Stimulated activated CD4-positive, alpha-beta T cell treated with anti-CD3 and anti-CD28 coated beads, TNF-alpha, amount 100 ng/mL, for 48 hours (primary cell): ENCODE measurements around the gene KCNMA1.
"Not testable (repeated sequence)": the region's sequence is repeated elsewhere in the genome, so short reads cannot be mapped to it uniquely, and the experiment has no call there.

ENCODE experiments used
- DNase-seq, 3 donors: peaks; one replicate each; pipeline ENCODE4 v3.0.0-alpha.2; 2020; ENCODE audit warnings: low read depth in 3 of 3

The KCNMA1 gene

DNA sequence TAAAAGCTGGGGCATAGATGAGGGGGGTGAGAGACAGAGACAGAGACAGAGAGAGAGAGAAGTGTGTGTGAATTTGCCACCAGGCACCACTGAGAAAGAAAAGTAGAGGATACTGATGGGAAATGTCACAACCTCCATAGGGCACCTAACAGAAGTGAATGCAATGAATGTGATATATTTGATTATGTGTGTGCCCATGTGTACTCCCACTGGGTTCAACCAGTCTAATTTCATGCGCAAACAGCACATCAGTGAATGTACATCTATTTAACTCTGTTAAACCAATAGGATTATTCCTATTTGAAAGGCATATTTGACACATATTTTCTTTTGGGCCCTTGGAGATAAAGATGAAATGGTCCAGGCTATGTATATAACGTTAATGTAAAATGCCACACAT lies 241.3 kb downstream of the KCNMA1 start:
- no peak for DNase-seq

DNA sequence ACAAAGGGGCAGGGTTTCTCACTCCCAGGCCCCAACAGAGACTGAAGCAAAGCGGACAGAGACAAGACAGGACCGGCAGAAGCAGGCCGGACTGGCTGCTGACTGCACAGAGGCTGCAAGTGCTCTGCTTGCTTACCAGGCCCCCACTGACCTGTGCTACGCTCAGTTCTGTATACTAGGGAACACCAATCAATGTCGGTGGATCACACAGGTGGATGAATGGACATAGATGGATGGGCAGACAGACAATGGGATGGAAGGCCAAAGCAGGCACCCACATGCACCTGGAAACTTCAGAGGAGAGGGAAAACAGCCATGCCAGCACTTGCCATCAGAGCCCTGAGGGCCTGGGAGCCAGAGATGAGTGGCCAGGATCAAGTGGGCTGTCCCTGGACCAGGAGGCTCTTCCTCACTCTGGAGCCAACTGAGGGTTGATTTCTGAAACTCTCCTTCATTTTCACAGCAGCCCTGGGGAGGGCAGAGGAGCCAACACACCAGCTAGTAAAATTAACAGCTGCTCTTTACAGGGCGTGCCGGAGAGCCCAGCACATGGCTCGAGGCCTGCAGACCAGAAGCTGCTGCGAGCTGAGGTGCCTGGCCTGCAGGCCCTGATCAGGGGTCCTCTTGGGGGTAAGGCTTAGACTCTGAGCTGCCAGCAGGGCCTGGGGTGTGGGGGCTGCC lies 243.6 kb downstream of the KCNMA1 start:
- no peak for DNase-seq

DNA sequence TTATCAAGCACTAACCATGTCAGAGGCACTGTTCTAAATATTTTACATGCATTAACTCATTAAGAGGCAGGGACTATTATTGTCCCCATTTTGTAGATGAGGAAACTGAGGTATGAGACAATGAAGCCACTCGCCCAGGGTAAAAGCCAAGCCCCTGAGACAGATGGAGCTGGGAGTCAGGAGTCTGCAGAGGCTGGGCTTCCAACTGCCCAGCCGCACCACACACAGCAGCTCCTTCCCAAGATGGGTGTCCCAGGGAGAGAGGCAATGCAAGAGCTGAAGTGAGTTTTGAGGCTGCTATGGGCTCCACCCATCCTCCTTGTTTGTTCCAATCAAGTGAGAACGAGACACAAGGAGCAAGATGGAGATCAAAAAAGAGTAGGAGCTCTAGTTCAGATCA lies 244.2 kb downstream of the KCNMA1 start:
- DNase-seq = no peak

DNA sequence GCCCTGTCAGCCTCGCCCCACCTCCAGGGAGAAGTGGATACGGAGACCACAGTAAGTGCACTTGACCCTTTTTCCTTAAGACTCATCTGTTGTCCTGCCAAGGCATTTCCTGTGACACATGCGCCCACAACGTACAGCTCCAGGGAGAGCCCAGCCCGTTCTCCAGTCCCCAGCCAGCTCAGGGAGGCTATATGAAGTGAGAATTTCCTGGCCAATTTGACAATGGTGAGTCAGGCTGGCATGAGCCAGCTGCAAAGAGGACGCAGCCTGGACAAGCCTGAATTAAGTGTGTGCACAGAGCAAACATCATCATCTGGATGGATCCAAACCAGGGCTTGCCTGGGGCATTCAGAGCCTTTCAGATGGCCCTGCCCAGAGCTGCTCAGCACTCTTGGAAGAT lies 244.8 kb downstream of the KCNMA1 start:
- no peak for DNase-seq

DNA sequence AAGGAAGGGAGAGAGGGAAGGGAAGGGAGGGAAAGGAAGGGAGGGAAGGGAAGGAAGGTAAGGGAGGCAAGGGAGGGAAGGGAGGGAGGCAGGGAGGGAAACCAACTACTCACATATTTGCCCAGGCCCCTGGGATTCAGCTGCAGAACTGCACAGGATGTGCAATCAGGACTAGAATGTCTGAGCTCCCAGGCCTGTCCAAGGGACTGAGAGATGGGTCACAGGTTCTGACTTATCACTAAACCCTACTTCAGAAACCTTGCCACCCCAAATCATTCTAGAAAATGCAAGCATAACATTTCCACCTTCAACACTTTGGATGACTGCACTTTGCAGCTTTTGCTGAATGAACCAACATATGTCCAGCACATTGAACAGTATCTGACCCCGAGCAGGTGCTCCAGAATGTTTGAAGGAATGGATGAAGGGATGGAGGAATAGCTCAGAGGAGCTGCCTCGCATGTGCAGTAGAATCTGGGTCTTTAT lies 245.3 kb downstream of the KCNMA1 start:
- no peak for DNase-seq

DNA sequence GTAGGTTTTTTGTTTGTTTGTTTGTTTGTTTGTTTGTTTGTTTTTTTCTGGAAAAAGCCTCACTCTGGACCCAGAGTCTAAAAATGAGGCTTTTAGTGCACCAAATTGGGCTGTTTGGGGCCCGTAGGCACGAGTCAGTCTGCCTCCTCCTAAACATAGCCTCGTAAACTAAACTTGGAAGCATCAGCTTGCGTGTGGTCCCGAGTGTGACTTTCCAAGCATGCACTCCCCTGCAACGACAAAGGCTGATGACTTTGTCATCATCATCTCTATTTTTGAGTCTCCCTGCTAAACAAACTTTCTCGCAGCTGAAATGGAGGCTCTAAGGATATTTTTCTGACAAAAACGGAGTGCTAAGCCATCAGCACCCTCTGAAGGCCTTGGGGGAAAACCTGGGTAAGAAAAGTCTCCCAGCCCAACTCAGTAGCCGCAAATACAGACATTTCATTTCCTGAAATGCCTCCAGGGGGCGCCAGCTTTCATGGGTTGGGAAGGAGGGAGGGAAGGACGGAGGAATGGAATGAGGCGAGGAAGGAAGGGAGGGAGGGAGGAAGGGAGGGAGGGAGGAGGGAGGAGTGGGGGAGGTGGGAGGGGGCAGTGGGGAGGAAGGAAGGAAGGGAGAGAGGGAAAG lies 245.9 kb downstream of the KCNMA1 start:
- DNase-seq = peak in 2 of 3 donors; percentile 1 to 17

DNA sequence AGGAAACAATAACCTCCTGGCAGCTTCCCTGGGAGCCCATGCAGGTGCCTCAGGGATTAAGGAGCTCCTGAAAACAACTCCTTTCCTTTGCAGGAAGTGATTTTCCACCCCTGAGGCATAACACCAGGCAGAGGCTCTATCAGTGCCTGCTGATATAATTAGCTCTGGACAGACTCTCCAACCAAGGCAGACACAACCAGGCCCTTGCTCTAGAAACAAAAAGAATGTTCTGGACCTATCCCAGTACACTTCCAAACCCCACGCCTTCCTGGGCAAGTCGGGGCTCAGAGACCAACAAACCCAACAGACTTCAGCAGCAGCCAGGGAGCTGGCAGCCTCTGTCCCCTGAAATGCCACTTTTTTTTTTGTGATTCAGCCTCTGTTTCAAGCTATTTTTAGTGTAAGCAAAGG lies 247.1 kb downstream of the KCNMA1 start:
- no peak for DNase-seq

DNA sequence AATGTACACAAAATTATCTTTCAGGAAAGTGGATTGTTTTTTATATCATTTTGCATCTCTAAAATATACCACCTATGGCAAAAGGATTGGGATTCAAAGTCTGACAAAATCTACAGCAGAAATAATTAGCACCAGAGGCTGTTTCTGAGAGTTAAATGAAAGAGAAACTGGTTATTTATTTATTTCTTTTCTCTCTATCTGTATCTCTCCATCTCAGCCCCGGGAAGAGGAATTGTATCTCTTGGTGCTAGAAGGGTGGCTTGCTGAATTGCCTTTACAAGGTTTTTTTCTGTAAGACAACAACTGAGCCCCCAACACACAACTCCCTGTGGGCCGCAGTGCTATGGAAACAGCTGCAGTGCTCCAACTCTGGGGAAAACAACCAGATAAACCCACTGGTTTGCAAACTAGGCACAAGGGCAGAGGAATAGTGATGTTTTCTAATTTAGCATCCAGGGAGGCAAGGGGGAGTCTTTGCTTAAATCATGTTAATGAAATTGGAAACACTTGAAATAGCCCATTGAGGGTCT lies 249.0 kb downstream of the KCNMA1 start:
- no peak for DNase-seq

DNA sequence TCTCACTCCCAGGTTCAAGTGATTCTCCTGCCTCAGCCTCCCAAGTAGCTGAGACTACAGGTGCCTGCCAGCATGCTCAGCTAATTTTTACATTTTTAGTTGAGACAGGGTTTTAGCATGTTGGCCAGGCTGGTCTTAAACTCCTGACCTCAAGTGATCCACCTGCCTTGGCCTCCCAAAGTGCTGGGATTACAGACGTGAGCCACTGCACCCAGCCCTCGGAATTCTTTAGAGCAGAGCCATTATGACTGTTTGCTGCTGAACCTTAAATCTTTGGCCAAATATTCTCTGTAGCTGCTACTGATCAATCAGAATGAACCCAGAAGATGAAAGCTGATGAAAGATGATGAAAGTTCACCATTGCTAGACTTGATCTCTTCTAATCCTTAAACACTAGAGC lies 249.9 kb downstream of the KCNMA1 start:
- DNase-seq = not testable (repeated sequence)

DNA sequence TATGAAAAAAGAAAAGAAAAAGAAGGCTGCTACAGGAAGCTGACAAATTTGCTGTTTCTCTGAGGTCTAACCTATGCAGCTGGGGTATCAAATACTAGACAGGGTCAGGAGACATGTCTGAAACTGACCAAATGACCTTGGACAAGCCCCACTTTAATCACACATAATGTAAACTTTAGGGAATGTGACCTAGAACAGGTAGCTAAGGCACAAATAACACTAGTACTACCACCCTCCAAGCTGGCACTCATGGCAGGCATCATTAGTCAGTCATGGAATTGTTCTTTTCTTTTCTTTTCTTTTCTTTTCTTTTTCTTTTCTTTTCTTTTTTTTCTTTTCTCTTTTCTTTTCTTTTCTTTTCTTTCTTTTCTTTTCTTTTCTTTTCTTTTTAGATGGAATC lies 250.4 kb downstream of the KCNMA1 start:
- no peak for DNase-seq

DNA sequence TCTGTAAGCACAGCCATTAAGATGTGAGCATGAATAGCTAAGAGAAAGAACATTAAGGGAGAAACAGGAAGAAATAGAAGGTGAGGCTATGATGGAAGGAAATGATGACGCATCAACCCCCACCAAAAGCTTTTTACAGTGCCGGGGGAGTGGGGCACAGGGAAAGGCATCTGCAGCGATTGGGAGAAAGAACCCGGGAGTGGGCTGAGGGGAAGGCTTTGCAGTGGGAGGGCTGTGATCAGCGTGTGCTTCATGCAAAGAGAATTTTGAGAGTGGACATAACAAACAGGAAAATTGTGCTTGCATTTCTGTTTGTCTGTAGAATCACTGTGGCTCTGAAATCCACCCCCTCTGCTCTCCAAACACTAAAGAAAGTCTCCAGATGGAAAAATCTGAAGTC lies 250.8 kb downstream of the KCNMA1 start:
- no peak for DNase-seq

DNA sequence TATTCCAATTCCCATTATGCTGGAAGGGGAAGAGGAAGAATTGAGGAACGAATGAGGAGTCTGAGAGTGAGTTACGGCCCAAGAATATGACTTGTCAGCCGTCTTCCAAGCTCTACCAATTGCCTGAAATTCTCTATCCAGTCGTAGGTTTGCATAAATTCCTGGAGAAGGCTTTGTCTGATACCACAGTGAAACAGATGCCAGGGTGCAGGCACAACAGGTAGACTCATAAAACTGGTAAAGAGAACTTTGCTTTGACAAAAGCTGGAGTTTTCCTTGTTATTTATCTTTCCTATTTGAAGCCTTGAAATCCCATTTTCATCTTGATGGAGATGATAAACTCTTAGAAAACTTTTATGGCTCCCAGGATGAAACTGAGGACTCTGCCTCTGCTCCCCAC lies 251.2 kb downstream of the KCNMA1 start:
- DNase-seq = no peak

DNA sequence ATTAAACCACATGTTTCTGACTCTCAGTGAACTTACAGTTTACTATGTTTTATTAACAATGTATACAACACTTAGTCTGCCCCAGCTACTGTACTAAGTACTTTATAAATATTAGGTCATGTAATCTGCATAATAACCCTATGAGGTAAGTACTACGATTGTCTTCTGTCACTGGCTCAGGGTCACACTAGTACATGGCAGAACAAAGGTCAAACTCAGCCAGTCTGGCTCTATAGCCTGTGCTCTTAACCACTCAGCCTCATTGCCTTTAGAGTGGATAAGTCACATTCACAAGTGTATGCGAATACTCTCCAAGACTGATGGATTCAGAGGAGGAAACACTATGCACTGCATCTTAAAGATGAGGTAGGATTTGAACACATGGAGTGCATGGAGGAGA lies 252.3 kb downstream of the KCNMA1 start:
- DNase-seq = no peak

DNA sequence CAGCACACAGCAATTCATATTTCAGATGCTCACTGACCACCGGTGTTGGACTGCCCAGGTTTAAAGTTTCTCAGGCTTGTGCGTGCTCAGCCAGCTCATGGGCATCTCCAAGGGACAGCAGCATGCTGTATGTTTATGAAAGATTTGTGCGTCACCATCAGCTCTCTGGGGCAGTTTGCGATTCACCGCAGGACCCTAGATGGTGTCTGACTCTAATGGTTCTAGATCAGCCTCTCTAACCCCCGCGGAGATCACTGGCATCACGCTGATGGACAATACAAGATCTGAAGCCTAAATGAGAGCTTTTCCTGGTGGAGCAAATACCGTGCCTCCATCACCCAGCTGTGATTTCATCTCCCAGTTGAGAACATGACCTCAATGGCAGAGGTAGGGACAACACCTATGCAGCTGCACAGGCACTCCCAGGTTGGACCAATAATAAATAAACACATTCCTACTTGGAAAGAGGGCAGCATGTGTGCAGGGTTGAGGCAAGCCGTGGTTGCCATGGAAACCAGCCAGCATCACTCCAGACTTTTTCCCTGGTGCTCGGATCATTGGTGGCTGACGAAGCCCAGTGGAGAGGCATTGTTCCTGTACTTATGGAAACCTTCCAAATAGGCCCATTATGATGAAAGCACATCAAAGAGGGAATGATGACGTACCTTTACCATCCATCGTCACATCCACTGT lies 253.6 kb downstream of the KCNMA1 start:
- no peak for DNase-seq

DNA sequence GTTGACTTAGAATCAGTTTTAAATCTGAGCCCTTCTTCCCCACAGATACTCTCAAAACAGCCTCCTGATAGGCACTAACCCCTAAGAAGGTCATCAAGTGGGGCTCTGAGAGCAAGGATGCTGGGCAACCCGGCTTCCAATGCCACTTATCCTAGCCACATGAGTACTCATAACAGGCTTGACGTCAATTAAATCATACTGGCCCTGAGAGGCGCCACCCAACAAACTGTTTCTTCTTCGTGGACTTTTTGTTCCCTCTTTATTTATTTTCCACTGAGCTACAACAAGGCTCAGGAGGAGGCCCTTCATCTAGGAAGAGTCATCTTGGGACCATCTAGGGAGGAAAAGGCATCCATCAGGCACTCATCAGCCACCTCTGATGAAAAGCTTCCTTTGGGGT lies 255.9 kb downstream of the KCNMA1 start:
- no peak for DNase-seq

DNA sequence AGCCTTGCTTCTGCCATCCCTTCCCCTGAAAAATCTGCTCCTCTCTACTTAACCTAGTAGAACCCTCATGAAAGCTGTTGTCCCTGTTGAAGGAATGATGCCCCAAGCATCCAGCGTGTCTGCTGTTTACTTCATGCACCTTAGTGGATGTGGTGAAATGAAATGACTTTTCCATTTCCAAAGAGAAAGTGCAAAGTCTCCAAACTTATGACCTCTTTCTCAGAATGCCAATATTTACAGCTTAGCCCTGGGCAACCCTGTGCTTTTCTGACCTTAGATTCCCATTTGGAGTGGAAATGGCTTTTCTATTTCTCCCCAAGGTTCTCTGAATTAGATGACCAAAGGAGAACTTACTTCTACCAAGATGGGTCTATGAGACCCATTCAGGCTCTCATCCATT lies 256.9 kb downstream of the KCNMA1 start:
- no peak for DNase-seq

DNA sequence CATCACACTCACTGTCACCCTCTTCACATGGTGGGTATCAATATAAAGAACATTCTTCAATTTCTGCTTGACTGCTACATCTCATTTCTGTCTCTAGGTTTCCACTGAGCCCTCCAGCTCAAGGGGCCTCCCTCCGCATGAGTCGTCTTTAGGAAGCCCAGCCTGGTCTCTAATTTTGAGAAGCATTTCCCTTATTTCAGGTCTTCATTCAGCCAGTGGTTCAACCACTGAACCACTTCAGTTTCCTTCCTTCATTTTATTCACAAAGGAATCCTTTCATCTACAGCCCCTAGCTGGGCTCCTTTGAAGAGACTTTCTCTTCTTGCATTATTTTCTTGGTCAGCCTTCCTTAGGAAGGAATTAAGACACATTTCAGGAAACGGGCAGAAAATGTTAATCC lies 257.4 kb downstream of the KCNMA1 start:
- no peak for DNase-seq

DNA sequence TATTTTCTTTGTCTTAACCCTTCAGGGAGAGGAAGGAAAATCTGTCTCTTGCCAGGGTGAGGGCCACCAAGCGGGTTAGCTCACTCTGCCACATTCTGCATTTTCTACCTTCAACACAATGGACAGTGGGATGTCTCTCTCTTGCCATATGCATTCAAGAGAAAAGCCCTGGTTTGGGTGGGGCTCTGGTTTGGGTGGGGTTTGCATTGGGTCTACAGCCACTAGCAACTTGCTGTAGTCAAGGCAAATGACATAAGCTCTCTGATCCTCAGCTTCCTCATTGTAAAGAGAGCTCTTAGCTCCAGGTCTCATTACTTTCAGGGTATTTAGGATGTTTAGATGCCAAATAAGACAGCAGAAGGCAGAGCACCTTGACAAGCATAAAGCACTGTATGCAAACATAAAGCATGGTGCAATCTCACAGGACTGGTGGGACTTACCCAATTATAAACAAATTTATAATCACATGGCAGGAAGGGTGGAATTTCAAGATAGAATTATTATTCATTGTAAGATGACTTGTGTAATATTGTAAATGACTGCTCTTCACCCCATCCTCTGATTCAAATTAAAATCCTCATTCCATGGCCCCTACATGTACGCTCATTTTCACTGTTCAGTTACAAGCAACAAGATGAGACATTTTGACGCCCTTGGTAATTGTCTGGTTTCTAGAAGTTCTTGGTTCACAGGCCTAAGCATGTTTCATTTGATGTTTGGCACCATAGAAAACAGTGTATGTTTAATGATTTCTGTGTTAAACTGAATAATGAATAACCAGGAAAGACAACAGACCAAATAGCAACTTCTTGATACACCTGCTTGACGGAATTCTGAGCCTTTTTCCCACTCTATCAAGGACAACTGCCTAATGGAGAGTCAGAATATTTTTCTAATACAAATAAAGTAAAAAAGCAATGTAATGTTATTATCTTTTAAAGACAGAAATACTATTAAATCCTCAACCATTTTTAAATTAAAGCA lies 258.9 kb downstream of the KCNMA1 start:
- no peak for DNase-seq

DNA sequence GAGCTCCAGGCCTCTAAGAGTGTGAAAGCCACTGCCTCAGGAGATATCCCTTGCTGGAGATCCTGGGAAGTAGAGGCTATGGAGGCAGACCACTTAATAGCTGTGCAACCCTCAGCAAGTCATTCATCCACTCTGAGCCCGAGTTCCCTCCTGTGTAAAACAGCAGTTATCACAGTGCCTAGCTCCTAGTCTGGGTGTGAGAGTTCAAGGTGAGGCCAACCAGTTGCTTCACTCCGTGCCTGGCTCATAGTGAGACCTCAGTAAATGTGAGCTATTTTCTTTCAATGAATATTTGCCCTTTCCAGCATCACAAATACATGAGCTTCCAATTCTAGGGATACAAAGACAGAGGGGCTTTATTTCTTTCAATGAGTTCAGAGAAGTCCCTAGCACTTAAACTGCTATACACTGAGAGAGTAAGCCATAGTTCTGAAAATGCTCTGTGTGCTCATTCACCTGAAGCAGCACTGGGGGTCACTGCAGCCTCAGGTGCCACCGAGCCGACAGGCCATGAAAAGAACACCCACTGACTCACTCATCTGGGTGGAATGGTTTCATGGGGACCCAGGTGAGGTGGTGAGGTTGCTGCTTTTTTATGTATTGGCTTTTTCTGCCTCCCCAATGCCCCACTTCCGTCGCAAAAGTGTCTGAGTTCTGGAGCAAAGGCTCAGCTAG lies 259.8 kb downstream of the KCNMA1 start:
- no peak for DNase-seq

DNA sequence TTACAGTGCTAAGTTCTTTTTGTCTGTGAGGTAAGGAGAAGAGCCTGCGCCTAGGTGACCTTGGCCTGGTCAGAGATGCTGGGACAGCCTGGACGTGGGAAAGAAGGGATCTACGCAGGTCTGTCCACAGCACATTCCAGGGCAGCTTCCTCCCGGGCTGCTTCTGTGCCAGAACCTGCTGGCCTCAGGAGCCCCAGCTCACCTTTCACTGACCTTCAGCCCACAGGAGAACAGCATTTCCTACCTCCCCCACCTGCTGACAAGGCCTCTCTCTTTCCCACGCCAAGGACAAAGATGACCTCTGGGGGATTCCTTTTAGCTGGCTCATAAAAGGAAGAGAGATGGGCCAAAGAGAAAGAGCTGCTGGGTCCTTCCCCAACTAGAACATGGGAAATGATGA lies 260.6 kb downstream of the KCNMA1 start:
- DNase-seq = no peak

DNA sequence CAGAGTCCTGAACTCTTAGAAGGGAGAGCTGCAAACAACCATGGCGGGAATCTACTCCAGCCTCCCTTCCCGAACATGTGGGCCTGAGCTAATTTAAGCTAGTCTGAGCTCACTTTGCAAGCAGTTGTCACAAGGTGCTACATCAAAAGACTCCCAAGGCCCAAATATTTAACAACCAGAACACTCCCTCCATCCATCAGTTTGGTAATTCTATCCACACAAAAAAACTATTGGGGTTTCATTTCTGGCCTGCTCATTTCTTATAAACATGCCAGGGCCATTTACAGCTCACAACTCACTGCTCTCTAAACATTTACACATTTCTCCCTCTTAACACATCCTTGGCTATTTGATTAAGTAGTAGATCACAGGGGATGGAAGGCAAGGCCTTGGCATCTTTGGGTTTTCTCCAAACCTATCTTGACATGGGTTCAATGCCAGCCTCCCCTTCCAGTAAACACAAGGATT lies 263.4 kb downstream of the KCNMA1 start:
- no peak for DNase-seq
